ENCODE data around the gene PDZRN4. TPM values are rescaled to one million over a fixed set of nuclear protein-coding genes. Genes with fewer than 3 reads are reported as not detected.
"Not testable (repeated sequence)": the region's sequence is repeated elsewhere in the genome, so short reads cannot be mapped to it uniquely, and the experiment has no call there.

PDZRN4 gene
- total RNA-seq, 4 donors from 2014 or later = 1.1 to 14.0 (median 4.5) TPM

GRCh38 chr12:41604830-41605229 is 416.7 kb downstream of the PDZRN4 start:
- Histone ChIP-seq H3K36me3 (no peaks in the 10 kb centered on the region), H3K27ac (no peak overlapping the region), H3K9me3 (no peaks in the 10 kb centered on the region), H3K4me3 (no peak overlapping the region), H3K27me3 (no peaks in the 10 kb centered on the region), H3K4me1 (no peaks in the 10 kb centered on the region)
- no peak for TF ChIP-seq POLR2A (IDR thresholded peaks at IDR 0.05)
- TF ChIP-seq CTCF (IDR thresholded peaks at IDR 0.05) = no peak
- DNase-seq = no peak

DNA sequence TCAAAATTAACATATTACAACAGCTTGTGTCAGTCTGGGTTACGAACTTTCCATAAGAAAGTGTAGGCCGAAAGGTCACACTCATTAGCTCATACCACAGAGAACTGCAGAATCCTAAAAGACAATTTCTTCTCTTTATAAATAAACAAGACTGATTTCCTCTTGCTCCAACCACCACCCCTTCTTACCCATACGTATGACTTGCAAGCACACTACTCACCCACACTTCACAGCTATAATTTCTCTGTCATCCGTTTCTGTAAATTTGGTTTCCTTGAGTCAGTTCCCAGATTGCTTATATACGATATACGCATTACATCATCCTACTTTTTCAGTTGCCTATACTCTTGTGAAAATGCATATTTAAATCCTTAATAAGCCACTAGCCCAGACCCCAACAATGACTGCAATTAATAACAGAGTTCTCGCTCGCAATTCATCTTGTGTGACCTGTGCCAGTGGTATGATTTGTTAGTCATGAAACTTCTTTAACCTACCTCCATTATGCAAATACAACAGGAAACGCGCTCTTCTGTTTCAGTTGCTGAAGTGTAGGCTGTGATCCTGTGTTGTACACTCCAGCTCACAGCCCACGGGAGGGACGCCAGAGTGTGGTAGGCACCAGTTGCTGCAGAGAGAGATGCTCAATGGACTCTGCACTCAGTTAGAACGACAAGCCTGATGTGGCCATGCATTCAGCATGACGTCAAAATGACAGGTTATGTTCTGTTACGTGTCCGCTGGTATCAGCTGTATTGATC is 417.6 kb downstream of the PDZRN4 start:
- H3K27ac ChIP-seq = no peak overlapping the region
- no peaks in the 10 kb centered on the region for H3K27me3 ChIP-seq
- H3K4me3 ChIP-seq = no peak overlapping the region
- no peaks in the 10 kb centered on the region for H3K9me3 ChIP-seq
- H3K36me3 ChIP-seq = no peaks in the 10 kb centered on the region
- no peaks in the 10 kb centered on the region for H3K4me1 ChIP-seq
- DNase-seq = peak in 1 of 3 donors; percentile 17
- TF ChIP-seq CTCF (IDR thresholded peaks at IDR 0.05) (no peak), POLR2A (IDR thresholded peaks at IDR 0.05) (no peak)

DNA sequence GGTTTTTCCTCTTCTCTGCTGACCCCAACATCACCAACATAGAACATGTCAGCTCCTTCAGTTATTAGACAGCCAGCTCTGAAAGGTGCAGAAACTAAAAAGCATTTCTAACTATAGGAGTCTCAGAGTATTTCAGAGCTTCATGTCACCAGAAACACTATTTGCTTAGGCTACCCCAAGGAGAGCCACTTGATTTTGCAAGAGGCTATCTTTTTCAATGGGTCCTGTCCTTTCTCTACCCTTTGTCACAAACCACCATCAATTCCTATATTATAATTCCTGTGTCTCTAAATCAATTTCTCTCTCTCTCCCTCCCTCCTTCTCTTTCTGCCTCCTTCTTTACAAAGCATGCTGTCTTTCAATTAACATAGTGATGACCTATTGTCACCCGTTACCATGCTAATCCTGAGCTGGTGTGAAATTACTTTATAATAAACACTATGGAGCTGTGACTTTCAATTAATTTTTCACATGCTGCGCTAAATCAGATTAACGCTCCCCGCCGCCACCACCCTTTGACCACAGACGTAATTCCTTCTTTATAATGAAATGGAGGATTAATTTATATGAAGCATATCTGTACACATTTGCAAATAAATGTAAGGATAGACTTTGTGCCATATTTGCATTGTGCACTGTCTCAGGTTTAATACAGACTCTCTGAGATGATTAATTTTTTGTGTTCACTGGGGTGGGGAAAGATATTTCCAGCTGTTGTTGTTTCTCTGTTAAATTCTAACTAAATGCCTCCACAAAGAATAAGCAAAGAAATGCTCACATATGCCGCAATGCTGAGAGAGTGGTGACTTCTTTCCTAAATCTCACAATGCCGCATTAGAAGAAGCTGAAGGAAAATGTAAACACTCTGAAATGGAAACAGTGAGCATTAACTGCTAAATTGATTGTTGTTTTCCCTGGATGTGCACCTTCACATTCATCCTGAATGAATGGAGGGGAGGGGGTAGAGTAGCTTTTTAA is 418.6 kb downstream of the PDZRN4 start:
- TF ChIP-seq POLR2A (IDR thresholded peaks at IDR 0.05) (no peak), CTCF (IDR thresholded peaks at IDR 0.05) (no peak)

GRCh38 chr12:41612892-41613557 is 424.9 kb downstream of the PDZRN4 start:
- Histone ChIP-seq H3K27me3 (no peaks in the 10 kb centered on the region), H3K4me1 (no peaks in the 10 kb centered on the region), H3K4me3 (no peak overlapping the region), H3K27ac (no peak overlapping the region), H3K36me3 (no peaks in the 10 kb centered on the region), H3K9me3 (no peaks in the 10 kb centered on the region)
- TF ChIP-seq CTCF (IDR thresholded peaks at IDR 0.05) (no peak), POLR2A (IDR thresholded peaks at IDR 0.05) (no peak)
- DNase-seq = no peak

More for the DNA sequence above, 418.6 kb downstream of the PDZRN4 start:
- Histone ChIP-seq H3K27ac (no peak overlapping the region), H3K9me3 (no peaks in the 10 kb centered on the region), H3K27me3 (no peaks in the 10 kb centered on the region), H3K36me3 (no peaks in the 10 kb centered on the region), H3K4me1 (no peaks in the 10 kb centered on the region), H3K4me3 (no peak overlapping the region)
- no peak for DNase-seq

GRCh38 chr12:41615174-41615573 is 427.1 kb downstream of the PDZRN4 start:
- not testable (repeated sequence) for H3K9me3 ChIP-seq, H3K4me1 ChIP-seq, H3K4me3 ChIP-seq, H3K27me3 ChIP-seq, DNase-seq, H3K36me3 ChIP-seq, H3K27ac ChIP-seq

Measured in Peyer's patch (tissue), 4 donors.